Measurements from ENCODE around the gene DNAJC3.

- TF ChIP-seq CTCF (optimal IDR thresholded peaks at IDR 0.05 in 1 of 3, IDR thresholded peaks at IDR 0.05 in 1 of 3, conservative IDR thresholded peaks at IDR 0.05 in 1 of 3; ENCODE audit: extremely low read depth in 1 of 3, insufficient read depth in 2 of 3, low read length in 3 of 3) (no peak), EZH2 (IDR thresholded peaks at IDR 0.05; ENCODE audit: low read length) (no peak)
Observed at GRCh38 chr13:95714142-95714832, 37.3 kb downstream of the DNAJC3 start.
